ELR (cell line): Measurements from ENCODE around the gene TK1.
"Not testable (repeated sequence)": the region's sequence is repeated elsewhere in the genome, so short reads cannot be mapped to it uniquely, and the experiment has no call there.

Experiments
- DNase-seq: peaks from one replicate; pipeline ENCODE4 v3.0.0-alpha.2; 2015; ENCODE audit warnings: low read depth

The TK1 gene, protein sequence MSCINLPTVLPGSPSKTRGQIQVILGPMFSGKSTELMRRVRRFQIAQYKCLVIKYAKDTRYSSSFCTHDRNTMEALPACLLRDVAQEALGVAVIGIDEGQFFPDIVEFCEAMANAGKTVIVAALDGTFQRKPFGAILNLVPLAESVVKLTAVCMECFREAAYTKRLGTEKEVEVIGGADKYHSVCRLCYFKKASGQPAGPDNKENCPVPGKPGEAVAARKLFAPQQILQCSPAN

GRCh38 chr17:78186692-78187595, at the start of gene TK1, which contains the start of gene AFMID:
Gene TK1, minus strand, starts transcription at chr17:78187052. Its CDS starts 58 bp downstream, at chr17:78186994.
Gene AFMID, plus strand, starts transcription at chr17:78187362. Its CDS starts 9 bp downstream, at chr17:78187371.
- DNase-seq = peak; percentile 98

DNA sequence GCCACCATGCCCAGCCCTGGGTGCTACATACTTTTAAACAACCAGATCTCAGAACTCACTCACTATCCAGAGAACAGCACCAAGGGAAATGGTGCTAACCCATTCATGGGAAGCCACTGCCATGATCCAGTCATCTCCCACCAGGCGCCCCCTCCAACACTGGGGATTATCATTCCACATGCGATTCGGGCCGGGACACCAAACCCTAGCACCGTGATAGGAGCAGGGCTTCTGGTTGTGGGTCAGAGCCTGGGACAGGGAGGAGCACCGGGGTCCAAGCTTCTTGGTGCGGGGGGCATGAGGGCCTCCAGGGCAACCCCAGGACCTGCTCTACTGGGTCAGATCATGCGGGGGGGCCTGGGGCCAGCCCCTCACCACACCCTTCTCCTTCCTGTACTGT, 49.0 kb upstream of the TK1 start:
- no peak for DNase-seq

GRCh38 chr17:78235022-78235421, 48.2 kb upstream of the TK1 start:
- not testable (repeated sequence) for DNase-seq

DNA sequence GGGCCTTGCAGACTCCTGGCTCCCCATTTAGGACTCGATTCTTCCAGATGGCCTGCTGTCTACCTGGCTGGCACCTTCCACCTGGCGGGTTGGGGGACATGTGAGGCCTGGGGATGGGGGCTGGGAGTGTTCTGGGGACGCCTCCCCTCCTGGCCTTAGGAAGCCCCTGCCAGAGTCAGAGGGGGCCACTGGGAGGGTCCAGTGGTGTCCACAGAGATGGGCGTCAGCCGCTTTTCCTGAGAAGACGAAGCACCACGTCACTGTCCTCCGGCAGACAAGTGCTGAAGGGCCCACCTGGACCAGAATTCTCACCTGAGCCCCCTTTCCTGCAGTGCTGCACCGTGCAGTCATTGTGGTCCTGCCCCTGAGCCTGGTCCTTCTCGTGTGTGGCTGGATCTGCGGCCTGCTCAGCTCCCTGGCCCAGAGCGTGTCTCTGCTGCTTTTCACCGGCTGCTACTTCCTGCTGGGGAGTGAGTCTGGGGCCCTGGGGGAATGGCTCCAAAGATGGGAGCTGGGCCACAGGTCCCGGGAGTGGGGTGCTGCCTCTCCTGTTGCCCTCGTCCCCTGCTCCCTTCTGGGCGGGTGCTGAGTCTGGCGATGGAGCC, 47.5 kb upstream of the TK1 start:
- DNase-seq = no peak

GRCh38 chr17:78233678-78234077, 46.8 kb upstream of the TK1 start:
- no peak for DNase-seq

DNA sequence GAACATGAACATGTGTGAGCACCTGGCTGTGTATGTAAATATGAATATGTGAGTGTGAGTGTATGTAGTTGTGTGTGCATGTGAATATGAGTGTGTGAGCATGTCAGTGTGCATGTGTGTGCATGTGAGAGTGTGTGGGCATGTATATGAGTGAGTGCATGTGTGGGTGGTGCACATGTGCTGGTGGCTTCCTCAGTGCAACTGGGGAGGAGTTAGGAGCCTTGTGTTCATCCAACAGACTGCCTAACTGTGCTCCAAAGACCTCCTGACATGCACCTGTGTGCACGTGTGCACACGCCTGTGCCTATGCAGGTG, 46.0 kb upstream of the TK1 start:
- DNase-seq = no peak

GRCh38 chr17:78231991-78232858, 45.4 kb upstream of the TK1 start:
- DNase-seq = no peak

DNA sequence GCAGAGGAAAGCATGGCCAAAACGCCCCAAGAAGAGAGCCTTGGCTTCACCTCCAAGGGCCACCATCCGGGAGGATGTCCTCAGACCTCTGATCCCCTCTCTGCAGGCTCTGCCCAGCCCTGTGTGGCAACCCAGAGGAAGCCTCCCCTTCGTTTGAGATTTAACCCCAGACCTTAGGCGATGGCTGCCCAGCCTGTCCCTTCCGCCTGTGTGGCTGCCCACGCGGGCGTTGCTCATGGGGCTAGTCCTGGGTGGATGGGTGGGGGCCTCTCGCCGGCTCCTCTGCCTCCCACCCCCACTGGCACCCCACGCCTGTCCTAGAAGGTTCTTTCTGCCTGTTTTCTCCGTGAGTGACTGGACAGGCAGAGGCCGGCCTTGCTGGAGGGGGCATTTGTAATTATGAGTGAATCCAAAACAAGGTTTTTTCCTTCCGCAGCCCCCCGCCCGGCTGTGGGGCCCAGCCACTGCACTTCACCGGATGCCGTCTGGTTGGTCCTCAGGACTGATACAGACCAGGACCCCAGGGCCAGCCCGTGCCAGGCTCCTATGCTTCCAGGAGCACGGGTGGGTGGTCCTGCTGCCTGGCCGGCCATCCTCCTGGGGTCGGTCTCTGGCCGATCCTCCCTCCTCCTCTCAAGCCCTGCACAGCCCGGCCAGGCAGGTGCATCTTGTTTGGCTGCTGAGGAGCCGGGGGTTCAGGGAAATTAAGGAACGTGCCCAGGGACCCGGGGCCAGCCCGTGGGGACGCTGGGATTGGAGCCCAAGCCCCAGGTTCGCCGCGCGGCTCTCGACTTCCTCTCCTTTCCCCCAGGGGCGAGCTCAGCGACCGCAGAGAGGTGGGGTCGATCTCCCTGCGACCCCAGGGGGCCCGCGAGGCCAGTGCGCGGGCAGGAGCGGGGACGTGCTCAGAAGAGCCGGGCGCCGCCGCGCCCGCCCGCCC, 44.4 kb upstream of the TK1 start, which contains the start of gene TMEM235:
Gene TMEM235 (plus strand): TSS at position 636 of the 940 bp plus-strand sequence. CDS start 393 bp downstream, outside the sequence.
- no peak for DNase-seq

DNA sequence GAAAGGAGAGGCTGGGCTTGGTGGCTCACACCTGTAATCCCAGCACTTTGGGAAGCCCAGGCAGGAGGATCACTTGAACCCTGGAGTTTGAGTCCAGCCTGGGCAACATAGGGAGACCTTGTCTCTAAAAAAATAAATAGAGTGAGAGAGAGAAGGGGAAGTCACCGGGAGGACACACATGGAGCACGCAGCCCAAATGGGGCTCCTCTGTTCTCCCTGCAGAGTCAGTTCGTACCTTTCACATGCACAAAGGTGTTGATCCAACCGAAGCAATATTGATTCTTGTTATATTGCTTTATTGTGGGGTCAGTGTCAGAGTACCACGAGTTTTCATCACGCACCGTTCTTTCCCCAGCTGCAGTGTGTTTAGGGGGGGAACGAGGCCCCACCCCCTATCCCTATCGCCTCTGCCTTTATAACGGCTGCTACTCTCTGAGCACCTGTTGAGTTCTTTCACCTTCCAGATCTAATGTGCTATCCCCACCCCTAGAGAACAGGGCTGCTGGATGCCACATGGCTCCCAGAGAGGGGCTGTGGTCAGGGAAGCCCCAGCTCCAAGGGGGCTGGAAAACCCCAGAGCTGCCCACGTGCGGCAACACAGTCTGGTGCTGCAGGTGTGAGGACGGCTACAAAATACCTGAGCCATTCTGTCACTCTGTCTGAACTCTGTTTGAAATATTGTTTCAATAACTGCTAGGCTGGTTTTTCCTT, 43.6 kb upstream of the TK1 start:
- no peak for DNase-seq

DNA sequence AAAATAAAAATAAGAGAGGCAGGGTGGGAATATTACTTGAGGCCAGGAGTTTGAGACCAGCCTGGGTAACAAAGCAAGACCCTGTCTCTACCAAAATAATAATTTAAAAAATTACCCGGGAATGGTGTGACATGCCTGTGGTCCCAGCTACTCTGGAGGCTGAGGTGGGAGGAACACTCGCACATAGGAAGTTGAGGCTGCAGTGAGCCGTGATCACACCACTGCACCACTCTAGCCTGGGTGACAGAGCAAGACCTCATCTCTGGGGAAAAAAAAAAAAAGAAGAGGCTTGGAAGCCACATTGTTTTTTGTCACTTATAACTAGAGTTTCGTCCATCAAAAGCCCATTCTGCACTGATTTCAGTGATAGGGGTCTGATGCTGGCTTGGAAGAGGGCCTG, 41.3 kb upstream of the TK1 start:
- DNase-seq = no peak

- peak; percentile 47 for DNase-seq
Measured at GRCh38 chr17:78227455-78227916, 40.6 kb upstream of the TK1 start.

- DNase-seq = no peak
Measured at GRCh38 chr17:78226759-78227454, 40.1 kb upstream of the TK1 start.

DNA sequence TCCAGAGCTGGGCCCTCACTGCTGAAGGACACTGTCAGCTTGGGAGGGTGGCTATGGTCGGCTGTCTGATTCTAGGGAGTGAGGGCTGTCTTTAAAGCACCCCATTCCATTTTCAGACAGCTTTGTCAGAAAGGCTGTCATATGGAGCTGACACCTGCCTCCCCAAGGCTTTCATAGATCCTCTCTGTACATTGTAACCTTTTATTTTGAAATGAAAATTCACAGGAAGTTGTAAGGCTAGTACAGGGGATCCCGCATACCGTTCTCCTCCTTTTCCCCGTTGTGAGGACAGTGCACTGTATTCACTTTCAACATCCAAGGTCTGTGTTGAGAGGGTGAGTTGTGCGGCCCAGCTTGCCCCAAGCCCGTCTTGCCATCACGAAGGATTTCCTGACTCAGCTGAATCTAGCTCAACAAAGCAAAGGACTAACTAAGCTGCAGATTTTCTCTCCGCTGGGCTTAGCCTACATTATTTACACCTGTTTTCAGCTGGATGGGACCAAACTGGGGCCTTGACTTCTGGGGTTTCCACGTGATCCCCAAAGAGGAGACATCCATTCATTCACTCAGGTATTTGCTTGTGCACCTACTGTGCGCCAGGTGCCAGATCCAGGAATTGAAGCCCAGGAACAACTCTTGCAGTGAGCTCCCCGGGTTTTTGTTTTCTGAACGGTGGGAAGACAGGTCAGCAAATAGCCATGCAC, 39.4 kb upstream of the TK1 start:
- DNase-seq = peak; percentile 27

- no peak for DNase-seq
Measured at GRCh38 chr17:78225088-78225865, 38.4 kb upstream of the TK1 start.

- DNase-seq = no peak
Measured at GRCh38 chr17:78224231-78225087, 37.6 kb upstream of the TK1 start.

DNA sequence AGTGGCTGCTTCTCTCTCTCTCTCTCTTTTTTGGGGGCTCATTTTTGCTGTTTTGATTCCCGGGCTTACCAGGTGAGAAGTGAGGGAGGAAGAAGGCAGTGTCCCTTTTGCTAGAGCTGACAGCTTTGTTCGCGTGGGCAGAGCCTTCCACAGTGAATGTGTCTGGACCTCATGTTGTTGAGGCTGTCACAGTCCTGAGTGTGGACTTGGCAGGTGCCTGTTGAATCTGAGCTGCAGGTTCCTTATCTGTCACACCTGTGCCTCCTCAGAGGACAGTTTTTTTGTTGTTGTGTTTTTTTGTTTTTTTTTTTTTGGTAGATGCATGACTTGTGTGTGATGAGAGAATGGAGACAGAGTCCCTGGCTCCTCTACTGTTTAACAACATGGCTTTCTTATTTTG, 36.9 kb upstream of the TK1 start:
- DNase-seq = no peak

DNA sequence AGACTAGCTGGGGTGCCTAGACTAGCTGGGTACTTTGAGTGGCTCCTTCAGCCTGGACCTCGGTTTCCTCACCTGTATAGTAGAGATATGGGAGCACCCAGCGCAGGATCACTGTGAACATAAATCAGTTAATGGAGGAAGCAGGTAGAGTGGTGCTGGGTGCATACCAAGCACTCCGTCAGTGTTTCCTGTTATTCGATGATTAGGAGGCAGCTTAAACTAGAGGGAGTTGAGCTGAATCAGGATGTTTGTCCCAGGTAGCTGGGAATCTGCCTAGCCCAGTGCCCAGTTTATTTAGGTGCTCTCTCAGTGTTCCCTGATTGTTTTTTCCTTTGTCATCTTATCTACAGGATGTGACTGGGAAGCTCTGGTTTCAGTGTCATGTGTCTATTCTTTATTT, 36.2 kb upstream of the TK1 start:
- DNase-seq = no peak
